Astrocyte (in vitro differentiated cells and primary cell): ENCODE data around the gene IQCH. TPM values are rescaled to one million over a fixed set of nuclear protein-coding genes. Genes with fewer than 3 reads are reported as not detected.

ENCODE experiments used
- DNase-seq: peaks from one replicate; pipeline ENCODE4 v3.0.0-alpha.2; 2010; ENCODE audit warnings: low read depth
- FAIRE-seq: peaks from 2 replicates; lab custom pipeline; 2011; peaks lifted over from hg19 to GRCh38; lab: Jason Lieb, UNC
- H2AFZ ChIP-seq: 2 replicates; pipeline ENCODE4 v1.6.0; 2012; ENCODE audit warnings: low read depth, low read length, inconsistent platforms
- H3K27ac ChIP-seq: 2 replicates; pipeline ENCODE4 v1.5.1; 2011; ENCODE audit warnings: low read depth, low read length, inconsistent platforms
- H3K27me3 ChIP-seq: 2 replicates; pipeline ENCODE4 v1.6.0; 2011; ENCODE audit warnings: low read length, inconsistent platforms; ENCODE audit not compliant: insufficient read depth
- H3K36me3 ChIP-seq: 2 replicates; pipeline ENCODE4 v1.5.1; 2011; ENCODE audit warnings: low read length, inconsistent platforms; ENCODE audit not compliant: insufficient read depth
- H3K4me1 ChIP-seq: 2 replicates; pipeline ENCODE4 v1.5.1; 2011; ENCODE audit warnings: low read length, inconsistent platforms; ENCODE audit not compliant: insufficient read depth
- H3K4me2 ChIP-seq: 2 replicates; pipeline ENCODE4 v1.6.0; 2012; ENCODE audit warnings: low read length, inconsistent platforms
- H3K4me3 ChIP-seq: 2 replicates; pipeline ENCODE4 v1.5.1; 2011; ENCODE audit warnings: low read depth, mild to moderate bottlenecking, low read length, inconsistent platforms; ENCODE audit not compliant: insufficient read depth
- H3K79me2 ChIP-seq: 2 replicates; pipeline ENCODE4 v1.6.0; 2012; ENCODE audit warnings: mild to moderate bottlenecking, low read length, inconsistent platforms; ENCODE audit not compliant: insufficient read depth
- H3K9ac ChIP-seq: 2 replicates; pipeline ENCODE4 v1.6.0; 2012; ENCODE audit warnings: mild to moderate bottlenecking, low read length, inconsistent platforms
- H3K9me3 ChIP-seq: 2 replicates; pipeline ENCODE4 v1.5.1; 2012; ENCODE audit warnings: low read depth, mild to moderate bottlenecking, low read length, inconsistent platforms; ENCODE audit not compliant: insufficient read depth
- H4K20me1 ChIP-seq: 2 replicates; pipeline ENCODE4 v1.6.0; 2012; ENCODE audit warnings: low read length, inconsistent platforms; ENCODE audit not compliant: insufficient read depth
- H3K27ac Mint-ChIP-seq: one replicate; pipeline ENCODE4 v1.8.0; 2021; ENCODE audit warnings: mild to moderate bottlenecking, mixed read lengths; ENCODE audit not compliant: unreplicated experiment
- H3K27me3 Mint-ChIP-seq: one replicate; pipeline ENCODE4 v1.8.0; 2021; ENCODE audit warnings: low read depth, mixed read lengths; ENCODE audit not compliant: unreplicated experiment
- H3K36me3 Mint-ChIP-seq: one replicate; pipeline ENCODE4 v1.8.0; 2021; ENCODE audit warnings: low read depth, mixed read lengths; ENCODE audit not compliant: unreplicated experiment
- H3K4me1 Mint-ChIP-seq: one replicate; pipeline ENCODE4 v1.8.0; 2021; ENCODE audit warnings: low read depth, mixed read lengths; ENCODE audit not compliant: unreplicated experiment
- H3K4me3 Mint-ChIP-seq: one replicate; pipeline ENCODE4 v1.8.0; 2021; ENCODE audit warnings: mild to moderate bottlenecking, moderate library complexity, mixed read lengths; ENCODE audit not compliant: unreplicated experiment
- H3K9me3 Mint-ChIP-seq: one replicate; pipeline ENCODE4 v1.8.0; 2021; ENCODE audit warnings: mild to moderate bottlenecking, mixed read lengths; ENCODE audit not compliant: unreplicated experiment
- EZH2 ChIP-seq: IDR thresholded peaks from 2 replicates; pipeline ENCODE4 v1.6.1; 2012; ENCODE audit warnings: mild to moderate bottlenecking, low read length, inconsistent platforms; ENCODE audit not compliant: insufficient read depth
- total RNA-seq: library from RNA; stranded (reverse); gene quantifications from 2 replicates; pipeline ENCODE4 v1.2.1, GENCODE V29; 2021
- TF ChIP-seq, protein P1 (sequence below): IDR thresholded peaks from 2 replicates; pipeline ENCODE4 v1.5.1; 2011; ENCODE audit warnings: low read depth, mild to moderate bottlenecking, inconsistent platforms, low read length, moderate library complexity; ENCODE audit not compliant: insufficient read depth

The IQCH gene
- total RNA-seq, 1 donor from 2014 or later, result 2.7 TPM

DNA sequence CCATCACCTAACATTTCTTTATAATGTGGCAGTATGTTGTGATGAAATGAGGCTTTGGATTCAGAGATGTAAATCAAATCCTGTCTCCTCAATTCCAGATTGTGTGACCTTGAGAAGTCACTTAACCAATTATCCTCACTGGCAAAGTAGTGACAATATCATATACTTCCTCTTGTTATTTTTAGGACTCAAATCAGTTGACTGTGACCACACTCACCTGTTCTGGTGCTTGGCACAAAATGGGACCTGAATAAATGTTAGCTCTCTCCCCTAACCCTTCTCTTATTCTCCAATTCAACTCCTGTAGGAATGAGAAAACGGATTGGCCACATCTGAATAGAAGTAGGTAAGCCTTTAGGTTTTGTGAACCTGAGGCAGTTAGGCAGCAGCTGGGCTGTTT, 42.1 kb downstream of the IQCH start:
- Histone ChIP-seq H2AFZ (no peak overlapping the region), H3K9me3 (no peaks in the 10 kb centered on the region), H3K27me3 (no peaks in the 10 kb centered on the region), H3K4me2 (no peak overlapping the region), H3K79me2 (no peaks in the 10 kb centered on the region), H3K9ac (no peak overlapping the region), H3K27ac (no peak overlapping the region), H4K20me1 (no peaks in the 10 kb centered on the region), H3K36me3 (no peaks in the 10 kb centered on the region), H3K4me3 (no peak overlapping the region), H3K4me1 (no peaks in the 10 kb centered on the region)
- no peak overlapping the region for H3K27ac Mint-ChIP-seq
- FAIRE-seq (no peak), DNase-seq (no peak)
- peaks cover 2% of the 10 kb centered on the region for H3K4me1 Mint-ChIP-seq
- peaks cover 2% of the 10 kb centered on the region for H3K9me3 Mint-ChIP-seq
- TF ChIP-seq, protein P1, sequence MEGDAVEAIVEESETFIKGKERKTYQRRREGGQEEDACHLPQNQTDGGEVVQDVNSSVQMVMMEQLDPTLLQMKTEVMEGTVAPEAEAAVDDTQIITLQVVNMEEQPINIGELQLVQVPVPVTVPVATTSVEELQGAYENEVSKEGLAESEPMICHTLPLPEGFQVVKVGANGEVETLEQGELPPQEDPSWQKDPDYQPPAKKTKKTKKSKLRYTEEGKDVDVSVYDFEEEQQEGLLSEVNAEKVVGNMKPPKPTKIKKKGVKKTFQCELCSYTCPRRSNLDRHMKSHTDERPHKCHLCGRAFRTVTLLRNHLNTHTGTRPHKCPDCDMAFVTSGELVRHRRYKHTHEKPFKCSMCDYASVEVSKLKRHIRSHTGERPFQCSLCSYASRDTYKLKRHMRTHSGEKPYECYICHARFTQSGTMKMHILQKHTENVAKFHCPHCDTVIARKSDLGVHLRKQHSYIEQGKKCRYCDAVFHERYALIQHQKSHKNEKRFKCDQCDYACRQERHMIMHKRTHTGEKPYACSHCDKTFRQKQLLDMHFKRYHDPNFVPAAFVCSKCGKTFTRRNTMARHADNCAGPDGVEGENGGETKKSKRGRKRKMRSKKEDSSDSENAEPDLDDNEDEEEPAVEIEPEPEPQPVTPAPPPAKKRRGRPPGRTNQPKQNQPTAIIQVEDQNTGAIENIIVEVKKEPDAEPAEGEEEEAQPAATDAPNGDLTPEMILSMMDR, result no peak
- TF ChIP-seq EZH2, result no peak
- H3K27me3 Mint-ChIP-seq, result peaks cover 2% of the 10 kb centered on the region
- H3K36me3 Mint-ChIP-seq, result no peaks in the 10 kb centered on the region
- H3K4me3 Mint-ChIP-seq, result no peak overlapping the region

DNA sequence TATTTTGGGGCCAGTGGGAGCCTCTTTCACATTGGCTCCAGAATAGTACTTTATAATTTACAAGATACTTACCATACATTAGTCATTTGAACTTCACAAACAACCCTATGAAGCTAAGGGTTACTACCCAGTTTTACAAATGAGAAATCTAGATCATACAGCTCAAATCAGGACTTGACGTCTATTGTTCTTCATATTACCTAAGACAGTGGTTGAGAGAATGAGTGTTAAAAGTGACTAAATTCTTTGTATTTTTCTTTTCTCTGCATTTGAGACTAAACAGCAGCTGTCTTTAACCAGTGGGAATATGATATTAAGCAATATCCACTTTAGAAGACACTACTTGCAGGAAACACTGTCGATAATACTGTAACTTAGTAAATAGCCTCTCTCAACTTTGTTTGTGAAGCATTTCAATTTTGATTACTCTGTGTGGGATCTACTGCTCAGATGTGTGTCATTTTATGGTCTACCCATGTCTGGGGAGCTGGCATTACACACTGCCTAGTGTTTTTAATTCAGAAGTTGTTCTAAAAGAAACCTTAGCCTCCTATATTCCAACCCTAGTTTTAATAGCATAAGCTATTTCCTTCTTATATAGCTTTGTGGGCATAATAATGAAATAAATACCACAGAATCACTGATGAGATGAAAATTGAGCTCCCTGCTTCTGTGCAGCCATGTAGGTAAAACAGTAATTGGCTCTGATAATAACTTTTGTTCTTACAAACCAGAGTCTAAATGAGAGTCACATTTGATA, 45.9 kb downstream of the IQCH start:
- Histone ChIP-seq H3K4me2 (no peak overlapping the region), H3K79me2 (no peaks in the 10 kb centered on the region), H3K36me3 (no peaks in the 10 kb centered on the region), H3K9me3 (no peaks in the 10 kb centered on the region), H3K4me3 (no peak overlapping the region), H3K9ac (no peak overlapping the region), H4K20me1 (no peaks in the 10 kb centered on the region), H2AFZ (no peak overlapping the region), H3K27me3 (no peaks in the 10 kb centered on the region), H3K27ac (no peak overlapping the region), H3K4me1 (no peaks in the 10 kb centered on the region)
- H3K4me3 Mint-ChIP-seq, result no peak overlapping the region
- no peaks in the 10 kb centered on the region for H3K36me3 Mint-ChIP-seq
- no peak for FAIRE-seq
- no peak for DNase-seq
- H3K27me3 Mint-ChIP-seq, result no peaks in the 10 kb centered on the region
- H3K27ac Mint-ChIP-seq, result no peak overlapping the region
- H3K4me1 Mint-ChIP-seq, result peaks cover 2% of the 10 kb centered on the region
- no peaks in the 10 kb centered on the region for H3K9me3 Mint-ChIP-seq
- TF ChIP-seq, protein P1, result no peak
- no peak for TF ChIP-seq EZH2
